MCF 10A (cell line): ENCODE data around the gene EPHB1. TPM values are rescaled to one million over a fixed set of nuclear protein-coding genes. Genes with fewer than 3 reads are reported as not detected.

Experiments used
- BruUV-seq: library from RNA; stranded (reverse); fragments of 400-500 nt; replicated peaks from 2 replicates; lab custom pipeline; 2021; lab: Mats Ljungman, UMichigan
- CTCF ChIA-PET: fragments of 300-600 bp; sonication (Branson Sonifier 250); formaldehyde crosslinking; extraction: SDS; loops from one replicate; lab custom pipeline; 2021; ENCODE audit warnings: antibody characterized with exemption, inconsistent platforms; lab: Yijun Ruan, JAX
- POLR2A ChIA-PET: fragments of 300-600, 350-650 bp; sonication (Branson Sonifier 250); formaldehyde crosslinking; extraction: SDS; loops from one replicate; lab custom pipeline; 2020; ENCODE audit warnings: antibody characterized with exemption, inconsistent platforms; lab: Yijun Ruan, JAX
- DNase-seq: peaks from one replicate; pipeline ENCODE4 v3.0.0-alpha.2; 2018; ENCODE audit not compliant: unreplicated experiment
- H3K27ac Mint-ChIP-seq: one replicate; pipeline ENCODE4 v1.8.0; 2022; ENCODE audit warnings: mild to moderate bottlenecking, low read depth, mixed read lengths; ENCODE audit not compliant: unreplicated experiment
- H3K27me3 Mint-ChIP-seq: one replicate; pipeline ENCODE4 v1.8.0; 2022; ENCODE audit warnings: mixed read lengths; ENCODE audit not compliant: insufficient read depth, unreplicated experiment
- H3K36me3 Mint-ChIP-seq: one replicate; pipeline ENCODE4 v1.8.0; 2022; ENCODE audit warnings: mild to moderate bottlenecking, moderate library complexity, mixed read lengths; ENCODE audit not compliant: insufficient read depth, unreplicated experiment
- H3K4me1 Mint-ChIP-seq: one replicate; pipeline ENCODE4 v1.8.0; 2022; ENCODE audit warnings: mixed read lengths; ENCODE audit not compliant: insufficient read depth, unreplicated experiment
- H3K4me3 Mint-ChIP-seq: one replicate; pipeline ENCODE4 v1.8.0; 2022; ENCODE audit warnings: mild to moderate bottlenecking, moderate library complexity, mixed read lengths; ENCODE audit not compliant: unreplicated experiment
- H3K9me3 Mint-ChIP-seq: one replicate; pipeline ENCODE4 v1.8.0; 2022; ENCODE audit warnings: mixed read lengths; ENCODE audit not compliant: unreplicated experiment
- intact Hi-C: fragments of 100-400 bp; cut with micrococcal nuclease; formaldehyde crosslinking; loops from 2 replicates; pipeline ENCODE4 v1.14.1; 2022
- total RNA-seq: library from RNA; stranded (reverse); gene quantifications from 2 replicates; pipeline ENCODE4 v1.2.3, GENCODE V29; 2022
- TF ChIP-seq, protein P1 (sequence below): fragments of 200-600 bp; IDR thresholded peaks from one replicate; pipeline ENCODE4 v1.8.0; 2022; ENCODE audit warnings: antibody characterized with exemption, mild to moderate bottlenecking; ENCODE audit not compliant: unreplicated experiment

Gene EPHB1
- total RNA-seq, 1 experiment from 2014 or later, result not detected

DNA sequence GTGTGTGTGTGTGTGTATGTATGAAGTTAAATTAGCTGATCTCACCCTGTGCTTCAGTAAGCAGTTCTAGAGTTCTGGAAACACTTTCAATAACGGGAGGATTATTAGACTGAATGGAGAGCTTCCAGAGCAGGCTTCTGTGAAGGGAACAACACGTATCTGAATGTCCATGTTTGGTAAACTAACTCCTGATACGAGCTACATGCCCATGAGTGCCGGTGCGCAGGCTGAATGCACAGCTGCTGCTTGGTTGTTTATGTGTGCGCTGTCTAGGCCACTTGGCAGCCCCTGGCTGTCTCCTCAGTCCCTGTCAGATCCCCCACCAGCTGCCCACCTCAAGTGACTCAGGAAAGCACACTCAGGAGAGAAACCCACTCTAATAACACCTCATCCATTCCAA is 137.0 kb downstream of the EPHB1 start:
- DNase-seq, result no peak
- intact Hi-C loops, result no loop called here
- no TSS peak for BruUV-seq
- Mint-ChIP-seq H3K27me3 (no peaks in the 10 kb centered on the region), H3K4me3 (no peak overlapping the region), H3K9me3 (peaks cover 24% of the 10 kb centered on the region), H3K36me3 (no peaks in the 10 kb centered on the region), H3K4me1 (no peaks in the 10 kb centered on the region), H3K27ac (no peak overlapping the region)
- ChIA-PET CTCF (no interaction called here), POLR2A (no interaction called here)
- TF ChIP-seq, protein P1, sequence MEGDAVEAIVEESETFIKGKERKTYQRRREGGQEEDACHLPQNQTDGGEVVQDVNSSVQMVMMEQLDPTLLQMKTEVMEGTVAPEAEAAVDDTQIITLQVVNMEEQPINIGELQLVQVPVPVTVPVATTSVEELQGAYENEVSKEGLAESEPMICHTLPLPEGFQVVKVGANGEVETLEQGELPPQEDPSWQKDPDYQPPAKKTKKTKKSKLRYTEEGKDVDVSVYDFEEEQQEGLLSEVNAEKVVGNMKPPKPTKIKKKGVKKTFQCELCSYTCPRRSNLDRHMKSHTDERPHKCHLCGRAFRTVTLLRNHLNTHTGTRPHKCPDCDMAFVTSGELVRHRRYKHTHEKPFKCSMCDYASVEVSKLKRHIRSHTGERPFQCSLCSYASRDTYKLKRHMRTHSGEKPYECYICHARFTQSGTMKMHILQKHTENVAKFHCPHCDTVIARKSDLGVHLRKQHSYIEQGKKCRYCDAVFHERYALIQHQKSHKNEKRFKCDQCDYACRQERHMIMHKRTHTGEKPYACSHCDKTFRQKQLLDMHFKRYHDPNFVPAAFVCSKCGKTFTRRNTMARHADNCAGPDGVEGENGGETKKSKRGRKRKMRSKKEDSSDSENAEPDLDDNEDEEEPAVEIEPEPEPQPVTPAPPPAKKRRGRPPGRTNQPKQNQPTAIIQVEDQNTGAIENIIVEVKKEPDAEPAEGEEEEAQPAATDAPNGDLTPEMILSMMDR, result no peak

DNA sequence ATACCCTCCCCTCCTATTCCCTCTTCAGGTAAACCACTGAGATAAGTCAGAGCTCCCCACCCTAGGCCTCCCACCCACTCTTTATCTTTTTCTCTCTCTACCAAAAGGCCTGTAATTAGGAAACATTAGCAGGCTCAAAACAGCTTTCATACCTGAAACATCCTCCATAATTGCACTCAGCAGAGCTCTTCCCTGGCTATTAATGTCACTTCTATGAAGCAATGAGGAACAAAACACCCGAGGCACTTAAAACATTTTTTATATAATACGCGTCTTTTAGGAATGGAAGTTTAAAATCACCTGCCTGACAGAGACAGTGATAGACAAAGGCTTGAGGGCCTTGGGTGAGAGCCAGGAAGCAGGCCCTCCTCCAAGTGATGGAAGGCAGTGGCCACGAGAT is 138.9 kb downstream of the EPHB1 start:
- Mint-ChIP-seq H3K4me1 (no peaks in the 10 kb centered on the region), H3K36me3 (no peaks in the 10 kb centered on the region), H3K27ac (no peak overlapping the region), H3K4me3 (no peak overlapping the region), H3K9me3 (peaks cover 9% of the 10 kb centered on the region), H3K27me3 (no peaks in the 10 kb centered on the region)
- no peak for DNase-seq
- POLR2A ChIA-PET, result no interaction called here
- intact Hi-C loops, result no loop called here
- TF ChIP-seq, protein P1, result no peak
- no TSS peak for BruUV-seq
- CTCF ChIA-PET, result no interaction called here

DNA sequence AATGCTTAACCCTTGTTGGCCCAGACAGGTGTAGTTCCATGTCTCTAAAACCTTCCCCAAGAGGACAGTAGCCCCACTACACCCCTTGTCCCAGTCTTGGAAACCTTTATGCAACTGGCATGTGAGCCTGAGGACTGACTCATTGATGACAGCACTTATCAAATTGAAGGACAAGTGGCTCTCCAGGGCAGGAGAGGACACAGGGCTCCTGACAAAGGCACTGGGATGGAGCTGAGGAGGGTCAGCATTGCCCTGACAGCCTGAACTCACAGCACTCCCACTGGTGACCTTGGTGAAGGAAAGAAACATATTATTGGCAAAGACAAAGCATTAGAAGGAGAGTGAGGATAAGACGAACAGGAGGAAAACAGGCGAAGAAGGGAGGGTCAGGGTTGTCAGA is 139.9 kb downstream of the EPHB1 start:
- Mint-ChIP-seq H3K4me3 (no peak overlapping the region), H3K27ac (no peak overlapping the region), H3K36me3 (no peaks in the 10 kb centered on the region), H3K27me3 (no peaks in the 10 kb centered on the region), H3K9me3 (no peaks in the 10 kb centered on the region), H3K4me1 (no peaks in the 10 kb centered on the region)
- no TSS peak for BruUV-seq
- CTCF ChIA-PET, result no interaction called here
- intact Hi-C loops, result no loop called here
- TF ChIP-seq, protein P1, result no peak
- DNase-seq, result no peak
- POLR2A ChIA-PET, result no interaction called here

DNA sequence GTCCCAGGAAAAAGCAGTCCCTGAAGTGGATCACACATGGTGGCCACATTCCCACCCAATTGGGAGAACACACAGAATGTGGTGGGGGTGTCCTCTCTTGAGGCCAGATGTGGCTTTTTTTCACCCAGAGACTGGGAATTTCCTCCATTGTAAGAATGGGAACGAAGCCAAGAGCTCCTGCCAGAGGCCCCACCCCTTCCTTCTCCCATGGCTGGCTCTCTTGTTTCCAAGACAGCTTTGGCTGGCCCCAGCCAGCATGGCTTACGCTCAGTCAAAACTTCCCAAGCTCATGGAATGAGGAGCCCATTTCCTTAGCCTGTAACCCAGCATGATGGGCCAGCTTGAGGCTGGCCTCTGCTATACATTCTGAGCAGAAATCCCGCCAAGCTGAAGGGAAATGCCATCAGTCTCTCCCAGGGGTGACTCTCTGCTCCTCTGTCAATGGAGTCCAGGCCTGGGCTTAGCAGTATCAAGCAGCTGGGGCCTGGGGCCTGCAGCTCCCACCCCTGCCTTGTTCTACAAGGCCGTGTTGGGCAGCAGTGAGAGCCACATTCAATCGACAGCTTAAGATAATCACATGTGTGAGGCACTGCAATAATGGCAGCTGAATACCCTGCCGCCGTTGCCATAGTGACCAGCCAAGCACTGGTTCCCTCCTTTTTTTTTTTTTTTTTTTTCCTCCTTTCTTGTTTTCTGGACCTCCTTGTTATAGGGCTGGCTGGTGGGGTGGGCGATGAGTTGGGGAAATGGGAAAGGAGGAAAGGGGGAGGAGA is 142.4 kb downstream of the EPHB1 start:
- ChIA-PET CTCF (interaction anchor here (0.6 to 0.9 kb wide), 2 partner anchors 11 to 189 kb away, joined by 3 to 4 read pairs; no protein-coding TSS in a partner anchor), POLR2A (interaction anchor here (1.0 kb wide), 1 partner anchor 12 kb away, joined by 3 read pairs; no protein-coding TSS in a partner anchor)
- TF ChIP-seq, protein P1, result no peak
- DNase-seq, result peak; percentile 9
- Mint-ChIP-seq H3K4me3 (no peak overlapping the region), H3K27me3 (no peaks in the 10 kb centered on the region), H3K36me3 (no peaks in the 10 kb centered on the region), H3K4me1 (no peaks in the 10 kb centered on the region), H3K9me3 (peaks cover 14% of the 10 kb centered on the region), H3K27ac (no peak overlapping the region)
- BruUV-seq, result no TSS peak
- intact Hi-C loops, result no loop called here
